ENCODE measurements around the gene PRR33.

- TF ChIP-seq GABPA (IDR thresholded peaks at IDR 0.05 in 1 of 2, conservative IDR thresholded peaks at IDR 0.05 in 1 of 2) = no peak
- no peak for TF ChIP-seq RAD21 (IDR thresholded peaks at IDR 0.05)
- no peak for TF ChIP-seq ATF3 (IDR thresholded peaks at IDR 0.05)
- TF ChIP-seq CTCF (IDR thresholded peaks at IDR 0.05; ENCODE audit: low read depth, low read length, missing input control) = no peak
These were observed 2.9 kb downstream of the PRR33 start for GRCh38 chr11:1888811-1889210.
